MCF 10A (cell line): Measurements from ENCODE around the gene FCGBP. TPM values are rescaled to one million over a fixed set of nuclear protein-coding genes. Genes with fewer than 3 reads are reported as not detected.
A peak's percentile ranks its signal among the peaks of the same experiment; 100 is the strongest.

Experiments
- BruUV-seq: library from RNA; stranded (reverse); fragments of 400-500 nt; replicated peaks from 2 replicates; lab custom pipeline; 2021; lab: Mats Ljungman, UMichigan
- CTCF ChIA-PET: fragments of 300-600 bp; sonication (Branson Sonifier 250); formaldehyde crosslinking; extraction: SDS; loops from one replicate; lab custom pipeline; 2021; ENCODE audit warnings: antibody characterized with exemption, inconsistent platforms; lab: Yijun Ruan, JAX
- POLR2A ChIA-PET: fragments of 300-600, 350-650 bp; sonication (Branson Sonifier 250); formaldehyde crosslinking; extraction: SDS; loops from one replicate; lab custom pipeline; 2020; ENCODE audit warnings: antibody characterized with exemption, inconsistent platforms; lab: Yijun Ruan, JAX
- DNase-seq: peaks from one replicate; pipeline ENCODE4 v3.0.0-alpha.2; 2018; ENCODE audit not compliant: unreplicated experiment
- H3K27ac Mint-ChIP-seq: one replicate; pipeline ENCODE4 v1.8.0; 2022; ENCODE audit warnings: mild to moderate bottlenecking, low read depth, mixed read lengths; ENCODE audit not compliant: unreplicated experiment
- H3K27me3 Mint-ChIP-seq: one replicate; pipeline ENCODE4 v1.8.0; 2022; ENCODE audit warnings: mixed read lengths; ENCODE audit not compliant: insufficient read depth, unreplicated experiment
- H3K36me3 Mint-ChIP-seq: one replicate; pipeline ENCODE4 v1.8.0; 2022; ENCODE audit warnings: mild to moderate bottlenecking, moderate library complexity, mixed read lengths; ENCODE audit not compliant: insufficient read depth, unreplicated experiment
- H3K4me1 Mint-ChIP-seq: one replicate; pipeline ENCODE4 v1.8.0; 2022; ENCODE audit warnings: mixed read lengths; ENCODE audit not compliant: insufficient read depth, unreplicated experiment
- H3K4me3 Mint-ChIP-seq: one replicate; pipeline ENCODE4 v1.8.0; 2022; ENCODE audit warnings: mild to moderate bottlenecking, moderate library complexity, mixed read lengths; ENCODE audit not compliant: unreplicated experiment
- H3K9me3 Mint-ChIP-seq: one replicate; pipeline ENCODE4 v1.8.0; 2022; ENCODE audit warnings: mixed read lengths; ENCODE audit not compliant: unreplicated experiment
- CTCF ChIP-seq: fragments of 200-600 bp; IDR thresholded peaks from one replicate; pipeline ENCODE4 v1.8.0; 2022; ENCODE audit warnings: antibody characterized with exemption, mild to moderate bottlenecking; ENCODE audit not compliant: unreplicated experiment
- intact Hi-C: fragments of 100-400 bp; cut with micrococcal nuclease; formaldehyde crosslinking; loops from 2 replicates; pipeline ENCODE4 v1.14.1; 2022
- total RNA-seq: library from RNA; stranded (reverse); gene quantifications from 2 replicates; pipeline ENCODE4 v1.2.3, GENCODE V29; 2022

Gene FCGBP
- total RNA-seq, 1 experiment from 2014 or later, result 0.96 TPM

GRCh38 chr19:39953915-39954314, 19.5 kb upstream of the FCGBP start:
- BruUV-seq, result no TSS peak
- Mint-ChIP-seq H3K9me3 (no peaks in the 10 kb centered on the region), H3K27ac (no peak overlapping the region), H3K27me3 (no peaks in the 10 kb centered on the region), H3K4me3 (no peak overlapping the region), H3K4me1 (no peaks in the 10 kb centered on the region), H3K36me3 (no peaks in the 10 kb centered on the region)
- intact Hi-C loops, result no loop called here
- POLR2A ChIA-PET, result interaction anchor here (0.6 kb wide), 1 partner anchor 680 kb away, joined by 3 read pairs; no protein-coding TSS in a partner anchor
- DNase-seq, result no peak
- CTCF ChIA-PET, result interaction anchor here (1.0 kb wide), 1 partner anchor 16 kb away, joined by 4 read pairs; no protein-coding TSS in a partner anchor
- no peak for TF ChIP-seq CTCF

- Mint-ChIP-seq H3K27me3 (no peaks in the 10 kb centered on the region), H3K4me1 (no peaks in the 10 kb centered on the region), H3K4me3 (no peak overlapping the region), H3K27ac (no peak overlapping the region), H3K36me3 (no peaks in the 10 kb centered on the region), H3K9me3 (no peaks in the 10 kb centered on the region)
- intact Hi-C loops, result no loop called here
- no peak for TF ChIP-seq CTCF
- no TSS peak for BruUV-seq
- peak; percentile 37 for DNase-seq
- POLR2A ChIA-PET, result interaction anchor here (1.1 kb wide), 1 partner anchor 19 kb away, joined by 4 read pairs; the partner anchor contains the start of gene PSMC4
- CTCF ChIA-PET, result interaction anchor here (0.7 kb wide), 1 partner anchor 19 kb away, joined by 3 read pairs; the partner anchor contains the start of gene PSMC4
Measured at GRCh38 chr19:39951686-39952085, 17.3 kb upstream of the FCGBP start.

GRCh38 chr19:39951065-39951650, 16.7 kb upstream of the FCGBP start:
- ChIA-PET POLR2A (interaction anchor here (0.5 to 1.1 kb wide), 2 partner anchors 20 to 105 kb away, joined by 3 to 4 read pairs; partner anchors contain the start of genes FBL and PSMC4), CTCF (interaction anchor here (0.5 to 0.7 kb wide), 2 partner anchors 20 to 110 kb away, joined by 3 read pairs; partner anchors contain the start of gene PSMC4)
- no peak for TF ChIP-seq CTCF
- H3K36me3 Mint-ChIP-seq, result no peaks in the 10 kb centered on the region
- no peaks in the 10 kb centered on the region for H3K4me1 Mint-ChIP-seq
- intact Hi-C loops, result no loop called here
- H3K27ac Mint-ChIP-seq, result no peak overlapping the region
- H3K4me3 Mint-ChIP-seq, result no peak overlapping the region
- no peaks in the 10 kb centered on the region for H3K9me3 Mint-ChIP-seq
- no peaks in the 10 kb centered on the region for H3K27me3 Mint-ChIP-seq
- no TSS peak for BruUV-seq
- DNase-seq, result no peak

GRCh38 chr19:39949026-39949747, 14.8 kb upstream of the FCGBP start:
- Mint-ChIP-seq H3K9me3 (no peaks in the 10 kb centered on the region), H3K27ac (no peak overlapping the region), H3K4me1 (no peaks in the 10 kb centered on the region), H3K36me3 (no peaks in the 10 kb centered on the region), H3K27me3 (no peaks in the 10 kb centered on the region), H3K4me3 (no peak overlapping the region)
- intact Hi-C loops, result no loop called here
- DNase-seq, result no peak
- no TSS peak for BruUV-seq
- ChIA-PET CTCF (interaction anchor here (1.3 kb wide), 1 partner anchor 22 kb away, joined by 4 read pairs; the partner anchor contains the start of gene PSMC4), POLR2A (interaction anchor here (1.6 kb wide), 1 partner anchor 22 kb away, joined by 4 read pairs; the partner anchor contains the start of gene PSMC4)
- TF ChIP-seq CTCF, result no peak
